Mesendoderm (in vitro differentiated cells): ENCODE data around the gene ABR.

ENCODE experiments used
- DNase-seq: peaks from one replicate; pipeline ENCODE4 v3.0.0; 2013
- H2AK5ac ChIP-seq: 2 replicates; pipeline ENCODE4 v1.6.1; 2013; ENCODE audit warnings: low read length, inconsistent platforms
- H2BK120ac ChIP-seq: 2 replicates; pipeline ENCODE4 v1.6.1; 2013; ENCODE audit warnings: low read depth, mild to moderate bottlenecking, low read length, moderate library complexity, mixed read lengths
- H2BK15ac ChIP-seq: replicated peaks from 2 replicates; pipeline ENCODE4 v1.6.1; 2013; ENCODE audit warnings: low read depth, mild to moderate bottlenecking, moderate library complexity
- H2BK5ac ChIP-seq: 2 replicates; pipeline ENCODE4 v1.6.1; 2013; ENCODE audit warnings: low read length, inconsistent platforms
- H3K18ac ChIP-seq: 2 replicates; pipeline ENCODE4 v1.6.1; 2013; ENCODE audit warnings: mild to moderate bottlenecking, low read length, mixed read lengths
- H3K23ac ChIP-seq: one replicate; pipeline ENCODE4 v1.6.1; 2013; ENCODE audit warnings: low read length
- H3K27ac ChIP-seq: 2 replicates; pipeline ENCODE4 v1.5.1; 2013; ENCODE audit warnings: low read depth, mild to moderate bottlenecking, inconsistent platforms, low read length, moderate library complexity
- H3K27me3 ChIP-seq: 2 replicates; pipeline ENCODE4 v1.6.1; 2013; ENCODE audit warnings: low read length, control low read depth, mild to moderate bottlenecking, inconsistent platforms; ENCODE audit not compliant: insufficient read depth, poor library complexity
- H3K36me3 ChIP-seq: 2 replicates; pipeline ENCODE4 v1.6.1; 2013; ENCODE audit warnings: low read length, inconsistent platforms; ENCODE audit not compliant: control insufficient read depth, insufficient read depth
- H3K4ac ChIP-seq: one replicate; pipeline ENCODE4 v1.6.1; 2013; ENCODE audit warnings: low read depth, mild to moderate bottlenecking, low read length, moderate library complexity
- H3K4me1 ChIP-seq: 2 replicates; pipeline ENCODE4 v1.6.1; 2013; ENCODE audit warnings: low read depth, low read length, inconsistent platforms; ENCODE audit not compliant: control insufficient read depth
- H3K4me2 ChIP-seq: 2 replicates; pipeline ENCODE4 v1.6.1; 2013; ENCODE audit warnings: low read length
- H3K4me3 ChIP-seq: 2 replicates; pipeline ENCODE4 v1.5.1; 2013; ENCODE audit warnings: mild to moderate bottlenecking, low read length
- H3K56ac ChIP-seq: one replicate; pipeline ENCODE4 v1.6.1; 2013; ENCODE audit warnings: low read length
- H3K79me1 ChIP-seq: 2 replicates; pipeline ENCODE4 v1.6.1; 2013; ENCODE audit warnings: low read length, inconsistent platforms
- H3K79me2 ChIP-seq: 2 replicates; pipeline ENCODE4 v1.6.1; 2013; ENCODE audit warnings: mild to moderate bottlenecking, low read length; ENCODE audit not compliant: control insufficient read depth, insufficient read depth
- H3K9ac ChIP-seq: 2 replicates; pipeline ENCODE4 v1.6.1; 2013; ENCODE audit warnings: low read length, inconsistent platforms
- H4K5ac ChIP-seq: one replicate; pipeline ENCODE4 v1.6.1; 2013; ENCODE audit warnings: low read length
- H4K8ac ChIP-seq: one replicate; pipeline ENCODE4 v1.6.1; 2013; ENCODE audit warnings: low read depth, mild to moderate bottlenecking, control low read depth, low read length, moderate library complexity
- WGBS: extraction: QIAGEN DNeasy Blood & Tissue Kit; methylation state at CpG from one replicate; pipeline ENCODE4 v1.1.7; 2013; ENCODE audit warnings: low lambda C conversion rate, missing lambda C conversion rate; ENCODE audit not compliant: insufficient coverage; ENCODE audit errors: extremely low coverage; 5-methylcytosine and 5-hydroxymethylcytosine counted together

ABR gene

DNA sequence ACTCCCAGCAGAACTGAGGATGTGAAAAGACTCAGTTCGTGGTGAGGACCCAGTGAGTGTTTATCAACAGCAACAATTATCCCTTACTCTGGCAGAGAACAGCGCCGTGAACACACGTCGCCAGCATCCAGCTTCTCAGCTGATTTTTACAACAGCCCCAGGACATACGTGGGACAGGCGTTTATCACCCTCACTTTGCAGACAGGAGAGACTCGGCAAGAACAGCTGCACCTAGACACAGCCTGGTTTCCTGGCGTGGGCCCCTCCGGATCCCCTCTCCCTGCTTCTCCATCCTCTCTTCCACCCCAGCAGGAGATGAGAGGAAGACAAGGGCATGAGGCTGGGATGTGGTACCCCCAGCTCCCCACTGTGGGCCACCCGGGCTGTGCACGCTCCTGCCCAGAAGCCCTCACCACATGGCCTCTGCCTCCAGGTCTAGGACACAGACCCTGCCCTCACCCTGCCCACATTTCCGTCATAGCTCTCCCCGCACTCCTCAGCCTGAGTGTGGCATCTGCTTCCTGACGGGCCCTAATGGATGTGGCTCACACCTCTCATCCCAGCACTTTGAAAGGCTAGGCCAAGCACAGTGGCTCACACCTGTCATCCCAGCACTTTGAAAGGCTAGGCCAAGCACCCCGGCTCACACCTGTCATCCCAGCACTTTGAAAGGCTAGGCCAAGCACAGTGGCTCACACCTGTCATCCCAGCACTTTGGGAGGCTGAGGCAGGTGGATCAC, 17.5 kb downstream of the ABR start:
- no CpG with 5 or more reads among the region's 16 CpGs for WGBS
- no peaks in the 10 kb centered on the region for H3K36me3 ChIP-seq
- DNase-seq = no peak

DNA sequence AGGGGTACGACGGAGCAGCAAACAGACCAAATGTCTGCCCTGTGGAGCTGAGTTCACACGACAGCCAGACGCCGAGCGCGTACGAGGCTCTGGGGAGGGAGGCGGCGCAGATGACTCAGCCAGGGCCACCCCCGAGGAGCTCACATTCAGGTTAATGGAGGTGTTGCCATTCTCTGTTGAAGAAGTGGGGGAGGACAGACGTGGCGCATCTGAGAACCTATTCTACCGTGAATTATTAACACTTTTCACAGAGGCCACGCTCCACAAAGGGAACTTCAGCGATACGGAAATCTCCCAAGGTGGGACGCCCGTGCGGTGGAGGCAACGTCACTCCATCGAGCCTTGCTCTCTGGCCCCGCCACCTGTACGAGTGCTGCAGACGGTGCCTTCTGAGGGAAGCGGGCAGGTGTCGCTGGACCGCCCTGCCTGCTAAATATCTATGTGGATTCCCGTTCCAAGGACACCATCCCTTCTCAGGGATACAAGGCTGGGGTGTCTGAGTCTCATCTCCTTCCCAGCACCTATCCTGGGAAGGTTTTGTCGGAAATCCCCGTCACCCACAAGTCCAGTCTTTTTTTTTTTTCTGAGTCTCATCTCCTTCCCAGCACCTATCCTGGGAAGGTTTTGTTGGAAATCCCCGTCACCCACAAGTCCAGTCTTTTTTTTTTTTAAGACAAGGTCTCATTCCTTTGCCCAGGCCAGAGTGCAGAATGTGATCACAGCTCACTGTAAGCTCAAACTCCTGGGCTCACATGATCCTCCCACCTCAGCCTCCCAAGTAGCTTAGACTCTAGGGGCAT, 19.0 kb downstream of the ABR start:
- Histone ChIP-seq H3K4me2 (no peak overlapping the region), H2BK120ac (no peak overlapping the region), H3K4ac (no peak overlapping the region), H3K36me3 (no peaks in the 10 kb centered on the region), H3K79me1 (no peaks in the 10 kb centered on the region), H3K4me1 (no peaks in the 10 kb centered on the region), H3K27ac (no peak overlapping the region), H2BK5ac (no peak overlapping the region), H3K18ac (no peak overlapping the region), H2AK5ac (no peak overlapping the region), H3K79me2 (no peaks in the 10 kb centered on the region), H4K5ac (no peak overlapping the region), H2BK15ac (no peak overlapping the region), H4K8ac (no peak overlapping the region), H3K4me3 (no peak overlapping the region), H3K9ac (no peak overlapping the region), H3K27me3 (no peaks in the 10 kb centered on the region), H3K23ac (no peak overlapping the region), H3K56ac (no peak overlapping the region)
- DNase-seq = no peak
- no CpG with 5 or more reads among the region's 32 CpGs for WGBS

More for the DNA sequence above, 17.5 kb downstream of the ABR start:
- Histone ChIP-seq H2BK120ac (no peak overlapping the region), H3K4me3 (no peak overlapping the region), H3K79me1 (no peaks in the 10 kb centered on the region), H3K27me3 (no peaks in the 10 kb centered on the region), H4K8ac (no peak overlapping the region), H3K18ac (no peak overlapping the region), H4K5ac (no peak overlapping the region), H3K56ac (no peak overlapping the region), H3K4me1 (no peaks in the 10 kb centered on the region), H3K23ac (no peak overlapping the region), H3K27ac (no peak overlapping the region), H3K9ac (no peak overlapping the region), H3K4ac (no peak overlapping the region), H2BK5ac (no peak overlapping the region), H3K79me2 (no peaks in the 10 kb centered on the region), H2AK5ac (no peak overlapping the region), H3K4me2 (no peak overlapping the region), H2BK15ac (no peak overlapping the region)

DNA sequence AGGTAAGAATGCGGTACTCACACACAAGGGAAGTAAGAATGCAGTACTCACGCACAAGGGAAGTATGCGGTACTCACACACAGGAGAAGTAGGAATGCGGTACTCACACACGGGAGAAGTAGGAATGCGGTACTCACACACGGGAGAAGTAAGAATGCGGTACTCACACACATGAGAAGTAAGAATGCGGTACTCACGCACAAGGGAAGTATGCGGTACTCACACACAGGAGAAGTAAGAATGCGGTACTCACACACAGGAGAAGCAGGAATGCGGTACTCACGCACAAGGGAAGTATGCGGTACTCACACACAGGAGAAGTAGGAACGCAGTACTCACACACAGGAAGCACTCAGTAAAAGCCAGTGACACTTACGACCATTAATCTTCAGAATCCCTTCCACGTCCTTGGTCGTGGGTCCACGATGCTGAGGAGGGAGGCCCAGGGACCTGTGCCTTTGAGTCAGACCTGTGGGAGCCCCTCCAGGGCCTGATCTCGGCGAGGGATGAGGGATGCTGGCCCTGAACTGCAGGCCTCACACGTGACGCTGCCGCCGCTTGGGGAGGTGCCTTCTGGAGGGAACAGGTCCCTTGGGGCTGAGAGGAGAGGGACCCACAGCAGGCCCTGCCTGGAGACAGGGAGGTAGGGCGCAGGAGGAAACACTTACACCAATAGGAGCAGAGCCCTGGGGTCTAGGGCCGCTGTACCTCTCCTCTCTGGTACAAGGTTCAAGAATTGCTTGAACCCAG, 20.2 kb downstream of the ABR start:
- Histone ChIP-seq H2AK5ac (no peak overlapping the region), H3K36me3 (no peaks in the 10 kb centered on the region), H4K5ac (no peak overlapping the region), H3K4me3 (no peak overlapping the region), H3K9ac (no peak overlapping the region), H3K56ac (no peak overlapping the region), H3K18ac (no peak overlapping the region), H3K79me2 (no peaks in the 10 kb centered on the region), H3K4me2 (no peak overlapping the region), H2BK120ac (no peak overlapping the region), H2BK5ac (no peak overlapping the region), H3K4ac (no peak overlapping the region), H3K23ac (no peak overlapping the region), H3K4me1 (no peaks in the 10 kb centered on the region), H3K27me3 (no peaks in the 10 kb centered on the region), H3K27ac (no peak overlapping the region), H2BK15ac (no peak overlapping the region), H3K79me1 (no peaks in the 10 kb centered on the region), H4K8ac (no peak overlapping the region)
- WGBS = no CpG with 5 or more reads among the region's 28 CpGs
- DNase-seq = no peak

DNA sequence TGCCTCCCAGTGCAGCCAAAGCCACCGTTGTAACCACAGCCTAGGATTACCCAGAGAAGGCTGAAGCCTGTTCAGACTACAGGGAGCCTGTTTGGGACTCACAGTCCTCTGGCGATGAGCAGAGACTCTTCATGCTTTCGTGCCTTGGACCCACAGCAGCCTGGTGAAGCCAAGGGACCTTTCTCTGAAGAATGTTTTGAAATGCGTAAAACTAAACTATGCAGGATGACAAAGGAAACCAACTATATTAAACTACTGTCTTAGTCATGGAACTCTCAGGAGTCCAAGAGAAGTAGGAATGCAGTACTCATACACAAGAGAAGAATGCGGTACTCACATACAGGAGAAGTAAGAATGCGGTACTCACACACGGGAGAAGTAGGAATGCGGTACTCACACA, 20.9 kb downstream of the ABR start:
- no peak overlapping the region for H4K8ac ChIP-seq
- H3K4me3 ChIP-seq = no peak overlapping the region
- no CpG with 5 or more reads among the region's 8 CpGs for WGBS
- no peak for DNase-seq
- no peak overlapping the region for H3K23ac ChIP-seq
- no peak overlapping the region for H3K4ac ChIP-seq
- no peak overlapping the region for H3K4me2 ChIP-seq
- H3K27ac ChIP-seq = no peak overlapping the region
- H4K5ac ChIP-seq = no peak overlapping the region
- no peak overlapping the region for H3K9ac ChIP-seq
- H3K79me1 ChIP-seq = no peaks in the 10 kb centered on the region
- H3K18ac ChIP-seq = no peak overlapping the region
- H2BK15ac ChIP-seq = no peak overlapping the region
- H2BK120ac ChIP-seq = no peak overlapping the region
- H3K27me3 ChIP-seq = no peaks in the 10 kb centered on the region
- no peaks in the 10 kb centered on the region for H3K79me2 ChIP-seq
- no peak overlapping the region for H3K56ac ChIP-seq
- H2AK5ac ChIP-seq = no peak overlapping the region
- no peak overlapping the region for H2BK5ac ChIP-seq
- no peaks in the 10 kb centered on the region for H3K4me1 ChIP-seq
- H3K36me3 ChIP-seq = no peaks in the 10 kb centered on the region

DNA sequence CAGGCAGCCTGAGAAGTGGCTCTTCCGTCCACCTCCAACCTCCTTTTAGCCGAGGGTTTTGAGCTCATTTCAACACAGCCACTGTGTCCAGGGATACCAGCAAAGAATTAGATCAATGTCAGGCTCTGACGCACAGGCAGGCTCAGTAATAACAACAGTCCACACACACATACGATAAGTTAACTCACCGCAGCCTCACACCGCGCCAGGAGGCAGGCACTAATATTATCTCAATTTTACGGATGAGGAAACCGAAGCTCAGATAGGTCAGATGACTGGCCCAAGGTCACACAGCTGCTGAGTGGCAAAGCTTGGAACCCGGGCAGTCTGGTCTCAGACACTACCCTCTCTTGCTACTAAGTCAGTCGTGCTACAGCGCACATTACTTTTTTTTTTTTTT, 22.9 kb downstream of the ABR start:
- H3K27me3 ChIP-seq = no peaks in the 10 kb centered on the region
- H3K4me3 ChIP-seq = no peak overlapping the region
- H3K9ac ChIP-seq = no peak overlapping the region
- no peak overlapping the region for H3K56ac ChIP-seq
- no peak overlapping the region for H3K4ac ChIP-seq
- no CpG with 5 or more reads among the region's 12 CpGs for WGBS
- no peaks in the 10 kb centered on the region for H3K79me2 ChIP-seq
- H3K4me1 ChIP-seq = no peaks in the 10 kb centered on the region
- no peaks in the 10 kb centered on the region for H3K79me1 ChIP-seq
- no peak overlapping the region for H2BK120ac ChIP-seq
- H3K27ac ChIP-seq = no peak overlapping the region
- no peak overlapping the region for H2AK5ac ChIP-seq
- H2BK5ac ChIP-seq = no peak overlapping the region
- no peak overlapping the region for H3K23ac ChIP-seq
- H4K5ac ChIP-seq = no peak overlapping the region
- no peak overlapping the region for H2BK15ac ChIP-seq
- no peak overlapping the region for H4K8ac ChIP-seq
- DNase-seq = no peak
- no peak overlapping the region for H3K18ac ChIP-seq
- H3K4me2 ChIP-seq = no peak overlapping the region
- H3K36me3 ChIP-seq = no peaks in the 10 kb centered on the region
